Activated CD4-positive, alpha-beta memory T cell treated with anti-CD3 and anti-CD28 coated beads, Interleukin-2, amount 10 ng/mL, durations not matched to agents 7 days and 5 days (primary cell): ENCODE results near the gene GLIPR1L2. TPM values are rescaled to one million over a fixed set of nuclear protein-coding genes. Genes with fewer than 3 reads are reported as not detected.
"Not testable (repeated sequence)": the region's sequence is repeated elsewhere in the genome, so short reads cannot be mapped to it uniquely, and the experiment has no call there.

ENCODE experiments used
- CTCF ChIA-PET: fragments of 350-600 bp; sonication (Branson Sonifier 250); formaldehyde crosslinking; loops from one replicate; lab custom pipeline; 2021; ENCODE audit warnings: antibody characterized with exemption, inconsistent platforms; lab: Charles Lee
- POLR2A ChIA-PET: fragments of 350-600 bp; sonication (Branson Sonifier 250); formaldehyde crosslinking; loops from one replicate; lab custom pipeline; 2021; ENCODE audit warnings: antibody characterized with exemption; lab: Charles Lee
- DNase-seq: peaks from one replicate; pipeline ENCODE4 v3.0.0-alpha.2; 2020
- H3K27ac Mint-ChIP-seq: one replicate; pipeline ENCODE4 v1.8.0; 2021; ENCODE audit warnings: mild to moderate bottlenecking, mixed read lengths
- H3K27me3 Mint-ChIP-seq: one replicate; pipeline ENCODE4 v1.8.0; 2021; ENCODE audit warnings: mixed read lengths
- H3K36me3 Mint-ChIP-seq: one replicate; pipeline ENCODE4 v1.8.0; 2021; ENCODE audit warnings: low read depth, mixed read lengths
- H3K4me1 Mint-ChIP-seq: one replicate; pipeline ENCODE4 v1.8.0; 2021; ENCODE audit warnings: mixed read lengths
- H3K4me3 Mint-ChIP-seq: one replicate; pipeline ENCODE4 v1.8.0; 2021; ENCODE audit warnings: mild to moderate bottlenecking, mixed read lengths
- H3K9me3 Mint-ChIP-seq: one replicate; pipeline ENCODE4 v1.8.0; 2021; ENCODE audit warnings: mixed read lengths
- total RNA-seq, 2 experiments: library from RNA; stranded (reverse); gene quantifications; one replicate each; pipeline ENCODE4 v1.2.3, GENCODE V29; 2021

GLIPR1L2 gene
- total RNA-seq, 2 experiments from 2014 or later: 0.35 TPM; not detected in 1

- H3K27me3 Mint-ChIP-seq: no peaks in the 10 kb centered on the region
- H3K4me1 Mint-ChIP-seq: peaks cover 37% of the 10 kb centered on the region
- DNase-seq: no peak
- H3K4me3 Mint-ChIP-seq: no peak overlapping the region
- peaks cover 15% of the 10 kb centered on the region for H3K36me3 Mint-ChIP-seq
- ChIA-PET POLR2A (interaction anchor here (0.7 to 2.1 kb wide), 3 partner anchors 24 to 66 kb away, joined by 4 to 6 read pairs (median 6); partner anchors contain the start of genes GLIPR1, GLIPR1L2 and KRR1), CTCF (interaction anchor here (1.2 to 3.6 kb wide), 2 partner anchors 28 to 66 kb away, joined by 5 to 17 read pairs; partner anchors contain the start of gene GLIPR1L2)
- peaks cover 11% of the 10 kb centered on the region for H3K9me3 Mint-ChIP-seq
- H3K27ac Mint-ChIP-seq: peak overlapping the region; percentile 4
Observed at GRCh38 chr12:75457191-75457590, 66.3 kb downstream of the GLIPR1L2 start.

DNA sequence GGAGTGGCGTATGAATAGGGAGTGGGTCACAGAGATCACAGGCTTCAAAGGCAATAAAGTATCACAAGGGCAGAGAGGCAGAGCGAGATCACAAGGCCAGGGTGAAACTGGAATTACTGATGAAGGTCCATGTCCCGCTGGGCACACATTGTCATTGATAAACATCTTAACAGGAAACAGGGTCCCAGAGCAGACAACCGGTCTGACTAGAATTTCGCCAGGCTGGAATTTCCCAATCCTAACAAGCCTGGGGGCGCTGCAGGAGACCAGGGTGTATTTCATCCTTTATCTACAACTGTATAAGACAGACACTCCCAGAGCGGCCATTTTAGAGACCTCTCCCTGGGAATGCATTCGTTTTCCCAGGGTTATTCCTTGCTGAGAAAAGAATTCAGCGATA lies 67.0 kb downstream of the GLIPR1L2 start:
- peaks cover 15% of the 10 kb centered on the region for H3K36me3 Mint-ChIP-seq
- H3K27ac Mint-ChIP-seq: peak overlapping the region; percentile 56
- POLR2A ChIA-PET, H3K4me3 Mint-ChIP-seq, DNase-seq, H3K27me3 Mint-ChIP-seq: not testable (repeated sequence)
- H3K4me1 Mint-ChIP-seq: peaks cover 37% of the 10 kb centered on the region
- CTCF ChIA-PET: interaction anchor here (1.2 to 3.6 kb wide), 2 partner anchors 27 to 67 kb away, joined by 5 to 17 read pairs; partner anchors contain the start of gene GLIPR1L2
- H3K9me3 Mint-ChIP-seq: peaks cover 14% of the 10 kb centered on the region

GRCh38 chr12:75459755-75460154 lies 68.9 kb downstream of the GLIPR1L2 start:
- CTCF ChIA-PET: no interaction called here
- peaks cover 37% of the 10 kb centered on the region for H3K4me1 Mint-ChIP-seq
- H3K27me3 Mint-ChIP-seq: peaks cover 1% of the 10 kb centered on the region
- no peak for DNase-seq
- H3K36me3 Mint-ChIP-seq: peaks cover 15% of the 10 kb centered on the region
- no peak overlapping the region for H3K27ac Mint-ChIP-seq
- H3K9me3 Mint-ChIP-seq: peaks cover 14% of the 10 kb centered on the region
- no peak overlapping the region for H3K4me3 Mint-ChIP-seq
- POLR2A ChIA-PET: interaction anchor here (1.6 kb wide), 1 partner anchor 21 kb away, joined by 4 read pairs; the partner anchor contains the start of gene GLIPR1

DNA sequence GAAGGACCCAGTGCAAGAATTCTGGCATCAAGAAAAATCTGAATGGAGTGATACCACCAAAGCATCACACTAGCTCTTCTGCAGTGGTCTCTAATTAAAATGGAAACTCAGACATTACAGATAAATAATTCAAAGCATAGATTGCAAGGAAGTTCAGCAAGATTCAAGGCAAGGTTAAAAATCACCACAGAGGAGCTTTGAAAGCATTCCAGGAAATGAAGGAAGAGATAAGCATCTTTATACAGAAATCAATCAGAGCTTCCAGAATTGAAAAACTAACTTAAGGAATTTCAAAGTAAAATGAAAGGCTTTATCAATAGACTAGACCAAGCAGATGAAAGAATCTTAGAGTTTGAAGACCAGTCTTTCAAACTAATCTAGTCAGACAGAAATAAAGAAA lies 69.3 kb downstream of the GLIPR1L2 start:
- CTCF ChIA-PET: no interaction called here
- POLR2A ChIA-PET: interaction anchor here (1.6 kb wide), 1 partner anchor 21 kb away, joined by 4 read pairs; the partner anchor contains the start of gene GLIPR1
- Mint-ChIP-seq H3K36me3 (peaks cover 15% of the 10 kb centered on the region), H3K4me3 (no peak overlapping the region), H3K4me1 (peaks cover 37% of the 10 kb centered on the region), H3K9me3 (peaks cover 14% of the 10 kb centered on the region), H3K27me3 (peaks cover 1% of the 10 kb centered on the region), H3K27ac (no peak overlapping the region)
- DNase-seq: no peak

DNA sequence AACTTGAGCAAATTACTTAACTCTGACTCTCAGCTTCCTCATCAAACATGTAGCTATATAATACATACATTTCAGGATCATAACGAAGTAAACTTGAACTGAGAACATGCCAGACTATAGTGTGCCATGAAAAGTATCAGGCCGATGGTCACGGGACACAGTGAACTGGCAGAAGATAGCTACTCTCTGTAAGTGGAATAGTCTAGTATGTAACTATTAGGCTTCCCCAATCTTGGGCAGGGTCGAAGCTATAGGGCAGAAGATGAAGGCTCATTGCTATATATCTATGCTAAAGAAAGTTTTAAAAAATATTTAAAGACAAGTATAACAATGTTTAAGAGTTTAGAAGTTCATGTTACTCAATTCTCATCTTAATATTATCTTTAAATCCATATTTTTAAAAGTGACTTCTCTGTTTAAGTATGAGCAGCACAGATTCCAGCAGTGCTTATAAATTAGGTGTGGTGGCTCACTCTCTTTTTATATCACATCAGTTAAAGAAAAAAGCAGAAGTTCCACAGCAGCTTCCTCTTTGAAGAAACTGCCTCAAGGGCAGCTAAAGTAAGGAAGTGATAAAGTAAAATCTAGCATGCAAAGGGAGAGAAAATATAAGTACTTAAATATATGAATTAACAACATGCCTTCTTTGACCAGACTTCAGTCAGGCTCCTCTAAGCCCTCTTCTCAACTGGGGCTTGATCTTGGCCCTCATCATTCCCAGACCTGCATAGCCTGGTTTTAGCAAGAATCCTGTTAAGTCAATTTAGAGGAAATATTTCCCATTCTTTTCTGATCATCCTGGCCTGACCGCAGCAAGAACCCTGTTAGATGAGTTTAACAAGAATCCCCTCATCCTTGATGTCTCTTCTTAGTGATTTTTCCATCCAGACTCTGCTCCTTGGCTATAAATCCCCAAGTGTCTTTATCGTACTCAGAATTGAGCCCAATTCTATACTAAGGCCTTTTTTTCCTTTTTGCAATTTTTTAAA lies 81.3 kb downstream of the GLIPR1L2 start:
- POLR2A ChIA-PET: no interaction called here

DNA sequence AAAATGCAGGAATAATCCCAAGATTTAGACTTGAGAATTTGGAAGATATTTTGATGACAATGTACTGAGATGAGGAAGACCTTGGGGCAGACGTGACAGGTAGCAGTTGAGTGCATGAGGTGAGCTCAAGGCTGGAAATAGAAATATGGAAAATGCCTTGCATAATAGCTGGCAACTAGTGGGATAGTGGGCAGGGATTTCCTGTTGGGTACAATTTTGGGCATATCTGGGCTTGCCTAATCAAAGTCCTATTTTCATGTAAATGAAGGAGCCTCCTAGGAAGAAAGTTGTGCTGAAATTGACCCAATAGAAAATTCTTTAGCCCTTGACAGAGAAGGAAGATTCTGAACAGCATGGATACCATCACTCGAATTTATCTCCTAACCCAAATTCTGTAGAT lies 83.2 kb downstream of the GLIPR1L2 start:
- no peak for DNase-seq
- Mint-ChIP-seq H3K27me3 (peaks cover 11% of the 10 kb centered on the region), H3K4me1 (peaks cover 19% of the 10 kb centered on the region), H3K36me3 (no peaks in the 10 kb centered on the region), H3K4me3 (no peak overlapping the region), H3K9me3 (no peaks in the 10 kb centered on the region), H3K27ac (no peak overlapping the region)
- ChIA-PET POLR2A (interaction anchor here (1.0 kb wide), 1 partner anchor 38 kb away, joined by 3 read pairs; the partner anchor contains the start of gene KRR1), CTCF (interaction anchor here (0.9 to 2.5 kb wide), 3 partner anchors 9 to 83 kb away, joined by 3 to 11 read pairs (median 4); partner anchors contain the start of gene GLIPR1L2)

More for the DNA sequence above, 81.3 kb downstream of the GLIPR1L2 start:
- Mint-ChIP-seq H3K27me3 (peaks cover 13% of the 10 kb centered on the region), H3K4me1 (peaks cover 3% of the 10 kb centered on the region), H3K9me3 (peaks cover 2% of the 10 kb centered on the region), H3K4me3 (no peak overlapping the region), H3K36me3 (no peaks in the 10 kb centered on the region), H3K27ac (no peak overlapping the region)
- CTCF ChIA-PET: no interaction called here
- no peak for DNase-seq

GRCh38 chr12:75476071-75476470 lies 85.2 kb downstream of the GLIPR1L2 start:
- Mint-ChIP-seq H3K4me3 (no peak overlapping the region), H3K27ac (no peak overlapping the region), H3K4me1 (peaks cover 33% of the 10 kb centered on the region), H3K27me3 (peaks cover 11% of the 10 kb centered on the region), H3K36me3 (peaks cover 2% of the 10 kb centered on the region), H3K9me3 (no peaks in the 10 kb centered on the region)
- no peak for DNase-seq
- POLR2A ChIA-PET: no interaction called here
- CTCF ChIA-PET: interaction anchor here (2.5 kb wide), 1 partner anchor 9 kb away, joined by 11 read pairs; no protein-coding TSS in a partner anchor

DNA sequence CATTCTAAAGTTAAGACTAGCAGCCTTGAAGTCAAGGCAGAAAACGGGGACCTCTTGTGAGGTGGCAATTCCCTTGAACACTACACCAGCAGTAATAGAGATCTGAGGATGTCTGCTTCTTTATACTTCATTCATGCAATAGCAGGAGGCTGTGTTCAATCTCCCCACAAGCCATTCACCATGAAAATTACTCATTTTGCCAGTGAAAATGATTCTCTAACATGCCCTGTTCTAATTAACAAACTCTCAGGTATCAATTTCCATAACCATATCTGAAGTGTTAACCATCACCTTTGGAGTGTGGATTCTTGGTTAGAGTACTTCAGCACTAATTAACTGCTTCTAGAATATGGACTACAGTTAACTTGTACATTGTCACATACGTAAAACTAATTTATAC lies 86.2 kb downstream of the GLIPR1L2 start:
- ChIA-PET CTCF (interaction anchor here (0.8 kb wide), 1 partner anchor 8 kb away, joined by 3 read pairs; no protein-coding TSS in a partner anchor), POLR2A (interaction anchor here (2.3 to 4.2 kb wide), 2 partner anchors 34 to 86 kb away, joined by 9 to 26 read pairs; partner anchors contain the start of genes GLIPR1L2 and KRR1)
- Mint-ChIP-seq H3K27ac (no peak overlapping the region), H3K9me3 (no peaks in the 10 kb centered on the region), H3K27me3 (peaks cover 11% of the 10 kb centered on the region), H3K4me3 (no peak overlapping the region), H3K36me3 (peaks cover 8% of the 10 kb centered on the region), H3K4me1 (peaks cover 42% of the 10 kb centered on the region)
- DNase-seq: no peak

DNA sequence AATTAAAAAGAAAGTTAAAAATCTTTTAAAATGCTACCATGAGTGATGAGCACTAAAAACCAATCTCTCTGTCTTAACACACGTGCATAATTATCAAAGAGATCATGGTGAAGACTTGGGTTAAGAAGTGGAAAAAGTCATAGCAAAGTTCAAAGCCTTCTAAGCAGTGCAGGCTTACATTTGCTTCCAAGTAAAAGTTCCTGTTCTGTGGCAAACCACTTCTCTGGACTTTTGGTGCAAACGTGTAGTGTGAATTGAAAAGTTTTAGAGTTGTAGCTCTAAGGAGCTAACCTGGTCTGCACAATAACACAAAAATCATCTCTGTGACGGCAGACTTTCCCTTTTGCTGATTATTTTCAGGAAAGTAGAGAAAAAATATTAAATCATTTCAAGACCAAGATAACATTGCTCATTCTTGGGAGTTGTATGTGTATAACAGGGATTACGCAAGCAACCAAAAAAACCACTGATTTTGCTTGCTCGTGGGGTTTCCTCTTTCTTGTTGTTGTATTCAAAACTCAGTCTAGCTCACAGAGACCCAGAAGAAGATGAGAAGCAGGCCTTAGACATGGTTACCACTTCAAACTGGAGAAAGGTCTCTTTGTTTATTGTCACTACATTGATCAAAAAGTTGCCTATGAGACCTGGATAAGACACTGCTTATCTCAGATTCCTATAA lies 87.4 kb downstream of the GLIPR1L2 start:
- CTCF ChIA-PET: interaction anchor here (1.1 to 4.4 kb wide), 2 partner anchors 10 to 87 kb away, joined by 3 to 29 read pairs; partner anchors contain the start of gene GLIPR1L2
- Mint-ChIP-seq H3K4me3 (no peak overlapping the region), H3K36me3 (peaks cover 9% of the 10 kb centered on the region), H3K9me3 (no peaks in the 10 kb centered on the region), H3K27ac (peak overlapping the region; percentile 98), H3K27me3 (peaks cover 9% of the 10 kb centered on the region), H3K4me1 (peaks cover 52% of the 10 kb centered on the region)
- POLR2A ChIA-PET: interaction anchor here (2.3 to 4.2 kb wide), 2 partner anchors 33 to 87 kb away, joined by 9 to 26 read pairs; partner anchors contain the start of genes GLIPR1L2 and KRR1
- DNase-seq: peak; percentile 41

- no peak for DNase-seq
- Mint-ChIP-seq H3K4me1 (peaks cover 68% of the 10 kb centered on the region), H3K9me3 (no peaks in the 10 kb centered on the region), H3K27ac (peak overlapping the region; percentile 98), H3K4me3 (peak overlapping the region; percentile 87), H3K27me3 (peaks cover 2% of the 10 kb centered on the region), H3K36me3 (peaks cover 25% of the 10 kb centered on the region)
- POLR2A ChIA-PET: interaction anchor here (0.7 to 4.2 kb wide), 18 partner anchors 9 to 1079 kb away, joined by 3 to 26 read pairs (median 4); partner anchors contain the start of genes GLIPR1L1, GLIPR1L2, KRR1 and NAP1L1
- CTCF ChIA-PET: interaction anchor here (0.9 to 4.4 kb wide), 9 partner anchors 23 to 557 kb away, joined by 3 to 29 read pairs (median 3); partner anchors contain the start of genes GLIPR1L1, GLIPR1L2, KRR1 and PHLDA1
Observed at GRCh38 chr12:75479963-75480461, 89.1 kb downstream of the GLIPR1L2 start.

DNA sequence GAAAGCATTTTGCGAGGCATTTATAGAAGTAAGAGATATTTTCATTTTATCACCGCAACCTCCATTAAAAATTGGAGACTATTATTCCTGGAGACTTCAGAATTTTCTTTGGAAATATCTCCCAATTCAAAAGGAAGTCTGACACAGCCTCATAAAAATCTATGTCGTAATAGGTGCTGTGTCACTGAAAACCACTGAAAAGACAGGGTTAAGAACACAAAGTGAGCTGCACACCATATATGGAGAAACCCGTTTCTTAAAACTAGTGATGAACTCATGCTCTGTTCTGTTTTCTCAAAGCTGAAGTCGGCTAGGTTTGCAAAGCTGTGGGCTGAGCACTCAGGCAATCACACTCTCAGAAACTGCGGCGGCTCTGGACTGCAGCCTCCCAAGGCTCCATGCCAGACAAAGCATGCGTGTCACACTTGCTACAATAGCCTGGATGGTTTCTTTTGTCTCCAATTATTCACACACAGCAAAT lies 89.6 kb downstream of the GLIPR1L2 start, which contains the start of gene GLIPR1:
GLIPR1 (plus strand) TSS at position 287 of the 481 bp plus-strand sequence; CDS start at position 413, 126 bp downstream.
- peaks cover 27% of the 10 kb centered on the region for H3K36me3 Mint-ChIP-seq
- POLR2A ChIA-PET: interaction anchor here (0.7 to 4.2 kb wide), 24 partner anchors 9 to 1078 kb away, joined by 3 to 26 read pairs (median 4); partner anchors contain the start of genes GLIPR1L1, GLIPR1L2, KRR1 and NAP1L1
- peaks cover 71% of the 10 kb centered on the region for H3K4me1 Mint-ChIP-seq
- no peaks in the 10 kb centered on the region for H3K9me3 Mint-ChIP-seq
- H3K27me3 Mint-ChIP-seq: peaks cover 2% of the 10 kb centered on the region
- H3K27ac Mint-ChIP-seq: peak within 1 kb of the TSS; percentile 98
- peak; percentile 81 for DNase-seq
- CTCF ChIA-PET: interaction anchor here (0.7 to 4.4 kb wide), 11 partner anchors 23 to 556 kb away, joined by 3 to 29 read pairs (median 3); partner anchors contain the start of genes GLIPR1L1, GLIPR1L2, KRR1 and PHLDA1
- H3K4me3 Mint-ChIP-seq: peak within 1 kb of the TSS; percentile 87
